ENCODE measurements around the gene PEX11G.
"Not testable (repeated sequence)": the region's sequence is repeated elsewhere in the genome, so short reads cannot be mapped to it uniquely, and the experiment has no call there.

PEX11G gene

GRCh38 chr19:7435586-7435985, 53.2 kb downstream of the PEX11G start:
- no peak for TF ChIP-seq CTCF (IDR thresholded peaks at IDR 0.05)
- H3K36me3 ChIP-seq = peaks cover 66% of the 10 kb centered on the region

GRCh38 chr19:7434391-7434790, 54.4 kb downstream of the PEX11G start:
- no peaks in the 10 kb centered on the region for H3K27me3 ChIP-seq
- H3K4me3 ChIP-seq (ENCODE audit: low read depth in 1 of 2, low read length in 1 of 2) = no peak overlapping the region
- no peak overlapping the region for H3K27ac ChIP-seq
- TF ChIP-seq CTCF (IDR thresholded peaks at IDR 0.05) = no peak
- H3K4me1 ChIP-seq (ENCODE audit: control insufficient read depth in 1 of 2, insufficient read depth in 1 of 2, low read depth in 1 of 2, low read length in 1 of 2) = no peaks in the 10 kb centered on the region
- no peaks in the 10 kb centered on the region for H3K9me3 ChIP-seq
- peaks cover 59% of the 10 kb centered on the region for H3K36me3 ChIP-seq

More at GRCh38 chr19:7435586-7435985, 53.2 kb downstream of the PEX11G start:
- H3K4me1 ChIP-seq (ENCODE audit: control insufficient read depth in 1 of 2, insufficient read depth in 1 of 2, low read depth in 1 of 2, low read length in 1 of 2) = no peaks in the 10 kb centered on the region
- no peaks in the 10 kb centered on the region for H3K9me3 ChIP-seq
- no peaks in the 10 kb centered on the region for H3K27me3 ChIP-seq
- H3K27ac ChIP-seq = peak overlapping the region; percentile 11
- H3K4me3 ChIP-seq (ENCODE audit: low read depth in 1 of 2, low read length in 1 of 2) = no peak overlapping the region

- H3K4me1 ChIP-seq (ENCODE audit: control insufficient read depth in 1 of 2, insufficient read depth in 1 of 2, low read depth in 1 of 2, low read length in 1 of 2); H3K27ac ChIP-seq; H3K27me3 ChIP-seq; H3K4me3 ChIP-seq (ENCODE audit: low read depth in 1 of 2, low read length in 1 of 2); H3K9me3 ChIP-seq: not testable (repeated sequence)
- H3K36me3 ChIP-seq = peaks cover 55% of the 10 kb centered on the region
Observed at GRCh38 chr19:7433456-7433855, 55.4 kb downstream of the PEX11G start.

- H3K36me3 ChIP-seq = peaks cover 50% of the 10 kb centered on the region
- no peak overlapping the region for H3K27ac ChIP-seq
- H3K4me1 ChIP-seq (ENCODE audit: control insufficient read depth in 1 of 2, insufficient read depth in 1 of 2, low read depth in 1 of 2, low read length in 1 of 2) = no peaks in the 10 kb centered on the region
- H3K9me3 ChIP-seq = no peaks in the 10 kb centered on the region
- no peaks in the 10 kb centered on the region for H3K27me3 ChIP-seq
- H3K4me3 ChIP-seq (ENCODE audit: low read depth in 1 of 2, low read length in 1 of 2) = no peak overlapping the region
- TF ChIP-seq CTCF (IDR thresholded peaks at IDR 0.05) = no peak
Observed at GRCh38 chr19:7429638-7430282, 59.1 kb downstream of the PEX11G start.

- Histone ChIP-seq H3K27me3 (no peaks in the 10 kb centered on the region), H3K27ac (no peak overlapping the region), H3K9me3 (no peaks in the 10 kb centered on the region), H3K36me3 (peaks cover 55% of the 10 kb centered on the region), H3K4me3 (ENCODE audit: low read depth in 1 of 2, low read length in 1 of 2) (no peak overlapping the region), H3K4me1 (ENCODE audit: control insufficient read depth in 1 of 2, insufficient read depth in 1 of 2, low read depth in 1 of 2, low read length in 1 of 2) (no peaks in the 10 kb centered on the region)
- TF ChIP-seq CTCF (IDR thresholded peaks at IDR 0.05) = no peak
Observed at GRCh38 chr19:7428651-7429113, 60.2 kb downstream of the PEX11G start.

- Histone ChIP-seq H3K4me3 (ENCODE audit: low read depth in 1 of 2, low read length in 1 of 2) (no peak overlapping the region), H3K9me3 (no peaks in the 10 kb centered on the region), H3K27ac (no peak overlapping the region), H3K27me3 (no peaks in the 10 kb centered on the region), H3K4me1 (ENCODE audit: control insufficient read depth in 1 of 2, insufficient read depth in 1 of 2, low read depth in 1 of 2, low read length in 1 of 2) (no peaks in the 10 kb centered on the region), H3K36me3 (peaks cover 63% of the 10 kb centered on the region)
- TF ChIP-seq CTCF (IDR thresholded peaks at IDR 0.05) = no peak
Observed at GRCh38 chr19:7427944-7428343, 60.9 kb downstream of the PEX11G start.

Measured in neutrophil (primary cell).